ENCODE results near the gene RAD51D.
"Not testable (repeated sequence)": the region's sequence is repeated elsewhere in the genome, so short reads cannot be mapped to it uniquely, and the experiment has no call there.

RAD51D gene

GRCh38 chr17:35064516-35065215 is 55.0 kb downstream of the RAD51D start:
- DNase-seq: no peak

GRCh38 chr17:35063514-35064223 is 56.0 kb downstream of the RAD51D start, which contains the start of gene RFFL:
TSS of gene RFFL (minus strand) at chr17:35063707. CDS start at chr17:35026553, 37,154 bp downstream.
- DNase-seq: peak; percentile 86

- no peak for DNase-seq
Measured at GRCh38 chr17:35062308-35062707, 57.4 kb downstream of the RAD51D start.

- peak; percentile 55 for DNase-seq
Measured at GRCh38 chr17:35057332-35057915, 62.2 kb downstream of the RAD51D start.

GRCh38 chr17:35056013-35056412 is 63.6 kb downstream of the RAD51D start:
- no peak for DNase-seq

- no peak for DNase-seq
Measured at GRCh38 chr17:35053204-35053603, 66.5 kb downstream of the RAD51D start.

- no peak for DNase-seq
Measured at GRCh38 chr17:35052780-35053179, 66.9 kb downstream of the RAD51D start.

- DNase-seq: no peak
Measured at GRCh38 chr17:35052241-35052610, 67.4 kb downstream of the RAD51D start.

- DNase-seq: no peak
Measured at GRCh38 chr17:35051579-35052240, 68.0 kb downstream of the RAD51D start.

- DNase-seq: no peak
Measured at GRCh38 chr17:35051183-35051578, 68.5 kb downstream of the RAD51D start.

- no peak for DNase-seq
Measured at GRCh38 chr17:35050170-35050569, 69.5 kb downstream of the RAD51D start.

- DNase-seq: no peak
Measured at GRCh38 chr17:35048685-35049379, 70.8 kb downstream of the RAD51D start.

- no peak for DNase-seq
Measured at GRCh38 chr17:35046740-35047283, 72.8 kb downstream of the RAD51D start.

GRCh38 chr17:35046245-35046644 is 73.4 kb downstream of the RAD51D start:
- no peak for DNase-seq

GRCh38 chr17:35045458-35045979 is 74.1 kb downstream of the RAD51D start:
- DNase-seq: not testable (repeated sequence)

GRCh38 chr17:35044181-35044580 is 75.5 kb downstream of the RAD51D start:
- DNase-seq: no peak
